CD4-positive, alpha-beta memory T cell (primary cell): ENCODE measurements around the gene TBC1D5. TPM values are rescaled to one million over a fixed set of nuclear protein-coding genes. Genes with fewer than 3 reads are reported as not detected.

Experiments used
- CTCF ChIA-PET: fragments of 350-600 bp; sonication (Branson Sonifier 250); formaldehyde crosslinking; loops from one replicate; lab custom pipeline; 2021; ENCODE audit warnings: inconsistent platforms; ENCODE audit not compliant: partially characterized antibody; lab: Charles Lee
- POLR2A ChIA-PET: fragments of 350-600 bp; sonication (Branson Sonifier 250); formaldehyde crosslinking; loops from one replicate; lab custom pipeline; 2021; ENCODE audit not compliant: partially characterized antibody; lab: Charles Lee
- DNase-seq, 5 donors: peaks; one replicate each; pipeline versions ENCODE4 v3.0.0 to v3.0.0-alpha.2; 2020 to 2022; ENCODE audit warnings: mixed read lengths in 1 of 5
- H3K27ac ChIP-seq: one replicate; pipeline ENCODE4 v1.7.0; 2013; ENCODE audit warnings: low read depth, low read length
- H3K27me3 ChIP-seq: 2 replicates; pipeline ENCODE4 v1.7.0; 2013; ENCODE audit warnings: mild to moderate bottlenecking, low read length, moderate library complexity; ENCODE audit not compliant: insufficient read depth
- H3K36me3 ChIP-seq: 2 replicates; pipeline ENCODE4 v1.7.0; 2013; ENCODE audit warnings: mild to moderate bottlenecking, low read length, moderate library complexity; ENCODE audit not compliant: insufficient read depth
- H3K4me1 ChIP-seq: 2 replicates; pipeline ENCODE4 v1.7.0; 2013; ENCODE audit warnings: mild to moderate bottlenecking, low read length, moderate library complexity; ENCODE audit not compliant: insufficient read depth
- H3K4me3 ChIP-seq, 2 donors: one replicate each; pipeline ENCODE4 v1.7.0; 2013; ENCODE audit warnings: low read length in 2 of 2, mild to moderate bottlenecking in 1 of 2
- H3K9me3 ChIP-seq, 2 donors: one replicate each; pipeline ENCODE4 v1.7.0; 2013; ENCODE audit warnings: low read length in 2 of 2, control low read depth in 1 of 2; ENCODE audit not compliant: control insufficient read depth in 1 of 2
- H3K27ac Mint-ChIP-seq, 7 donors: one replicate each; pipeline ENCODE4 v1.8.0; 2020 to 2021; ENCODE audit warnings: mixed read lengths in 7 of 7, mild to moderate bottlenecking in 6 of 7, inconsistent platforms in 3 of 7, moderate library complexity in 3 of 7
- H3K27me3 Mint-ChIP-seq, 2 donors: one replicate each; pipeline ENCODE4 v1.8.0; 2020 to 2021; ENCODE audit warnings: mixed read lengths in 2 of 2
- H3K36me3 Mint-ChIP-seq, 2 donors: one replicate each; pipeline ENCODE4 v1.8.0; 2020 to 2021; ENCODE audit warnings: mixed read lengths in 2 of 2, inconsistent platforms in 1 of 2, mild to moderate bottlenecking in 1 of 2
- H3K4me1 Mint-ChIP-seq, 4 donors: one replicate each; pipeline ENCODE4 v1.8.0; 2020 to 2021; ENCODE audit warnings: mixed read lengths in 4 of 4, mild to moderate bottlenecking in 1 of 4
- H3K4me3 Mint-ChIP-seq, 8 donors: one replicate each; pipeline ENCODE4 v1.8.0; 2020 to 2021; ENCODE audit warnings: mixed read lengths in 8 of 8, mild to moderate bottlenecking in 7 of 8, moderate library complexity in 6 of 8, inconsistent platforms in 3 of 8
- H3K9me3 Mint-ChIP-seq, 8 donors: one replicate each; pipeline ENCODE4 v1.8.0; 2020 to 2021; ENCODE audit warnings: mixed read lengths in 8 of 8, mild to moderate bottlenecking in 5 of 8, inconsistent platforms in 3 of 8, moderate library complexity in 1 of 8
- intact Hi-C: fragments of 100-400 bp; cut with micrococcal nuclease; formaldehyde crosslinking; loops from one replicate; pipeline ENCODE4 v1.15.1; 2023
- polyA plus RNA-seq, 2 donors: library from polyadenylated mRNA; unstranded; fragments of 300-500 nt; fragmentation: Illumina TruSeq; gene quantifications; one replicate each; pipeline ENCODE4 v1.2.3, GENCODE V29; 2021
- total RNA-seq, 2 experiments: library from RNA; stranded (reverse); gene quantifications; one replicate each; pipeline ENCODE4 v1.2.3, GENCODE V29; 2021

Gene TBC1D5
- total and polyA plus RNA-seq, 4 experiments from 2014 or later: 21.2 to 52.2 (median 43.3) TPM

DNA sequence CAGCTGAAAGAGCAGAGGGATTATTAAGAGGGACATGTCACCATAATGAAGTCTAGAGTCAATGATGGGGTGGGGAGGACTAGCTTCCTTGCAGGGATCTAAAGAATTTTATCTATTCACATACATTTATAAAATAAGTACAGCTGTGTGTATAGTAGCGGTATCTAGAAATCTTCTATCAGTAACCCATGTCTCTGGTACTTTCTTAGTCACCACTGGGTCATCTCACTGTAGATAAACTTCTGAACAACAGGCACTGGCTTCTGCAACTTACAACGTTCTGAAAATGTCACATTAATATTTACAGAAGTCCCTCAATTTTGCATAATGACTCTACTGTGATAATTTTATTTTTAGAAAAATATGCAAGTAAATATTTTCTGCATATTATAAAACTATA, 401.7 kb downstream of the TBC1D5 start:
- Histone ChIP-seq H3K27me3 (no peaks in the 10 kb centered on the region), H3K36me3 (no peaks in the 10 kb centered on the region), H3K27ac (no peak overlapping the region), H3K4me3 (no peak overlapping the region), H3K4me1 (no peaks in the 10 kb centered on the region), H3K9me3 (no peaks in the 10 kb centered on the region)
- no peaks in the 10 kb centered on the region for H3K9me3 Mint-ChIP-seq
- intact Hi-C loops: no loop called here
- H3K36me3 Mint-ChIP-seq: peaks cover 9 to 19% of the 10 kb centered on the region in 2 donors
- ChIA-PET POLR2A (no interaction called here), CTCF (interaction anchor here (1.8 kb wide), 1 partner anchor 16 kb away, joined by 5 read pairs; no protein-coding TSS in a partner anchor)
- no peak for DNase-seq
- H3K27ac Mint-ChIP-seq: peak overlapping the region in 1 of 7 donors; percentile 1
- peaks cover 0 to 7% (median 2%) of the 10 kb centered on the region in 4 donors for H3K4me1 Mint-ChIP-seq
- H3K27me3 Mint-ChIP-seq: no peaks in the 10 kb centered on the region
- H3K4me3 Mint-ChIP-seq: no peak overlapping the region

DNA sequence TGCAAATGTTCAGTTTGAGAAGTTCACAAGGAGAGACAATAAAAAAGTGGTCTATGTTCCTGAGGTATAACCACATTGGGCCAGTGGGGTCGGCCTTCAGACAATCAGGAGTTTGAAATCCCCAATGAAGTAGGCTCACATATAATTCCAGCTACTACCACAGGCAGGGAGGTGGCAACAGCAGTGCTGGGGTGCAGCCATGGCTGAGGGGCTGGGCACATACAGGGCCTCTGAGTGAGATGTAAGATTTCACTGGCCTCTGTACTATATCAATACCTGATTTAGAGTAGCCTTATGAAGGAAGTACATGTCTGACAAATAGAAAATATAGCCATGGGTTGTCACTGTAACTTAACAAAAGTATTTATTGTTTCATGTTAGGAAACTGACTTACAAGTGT, 402.2 kb downstream of the TBC1D5 start:
- H3K36me3 Mint-ChIP-seq: peaks cover 9 to 19% of the 10 kb centered on the region in 2 donors
- H3K4me1 ChIP-seq: no peaks in the 10 kb centered on the region
- H3K9me3 Mint-ChIP-seq: no peaks in the 10 kb centered on the region
- H3K27ac ChIP-seq: no peak overlapping the region
- no peak overlapping the region for H3K4me3 Mint-ChIP-seq
- H3K4me3 ChIP-seq: no peak overlapping the region
- DNase-seq: no peak
- no peaks in the 10 kb centered on the region for H3K36me3 ChIP-seq
- CTCF ChIA-PET: interaction anchor here (1.8 kb wide), 1 partner anchor 16 kb away, joined by 5 read pairs; no protein-coding TSS in a partner anchor
- intact Hi-C loops: no loop called here
- no peaks in the 10 kb centered on the region for H3K27me3 ChIP-seq
- POLR2A ChIA-PET: no interaction called here
- peaks cover 0 to 7% (median 2%) of the 10 kb centered on the region in 4 donors for H3K4me1 Mint-ChIP-seq
- no peaks in the 10 kb centered on the region for H3K27me3 Mint-ChIP-seq
- no peaks in the 10 kb centered on the region for H3K9me3 ChIP-seq
- peak overlapping the region in 1 of 7 donors; percentile 1 for H3K27ac Mint-ChIP-seq

DNA sequence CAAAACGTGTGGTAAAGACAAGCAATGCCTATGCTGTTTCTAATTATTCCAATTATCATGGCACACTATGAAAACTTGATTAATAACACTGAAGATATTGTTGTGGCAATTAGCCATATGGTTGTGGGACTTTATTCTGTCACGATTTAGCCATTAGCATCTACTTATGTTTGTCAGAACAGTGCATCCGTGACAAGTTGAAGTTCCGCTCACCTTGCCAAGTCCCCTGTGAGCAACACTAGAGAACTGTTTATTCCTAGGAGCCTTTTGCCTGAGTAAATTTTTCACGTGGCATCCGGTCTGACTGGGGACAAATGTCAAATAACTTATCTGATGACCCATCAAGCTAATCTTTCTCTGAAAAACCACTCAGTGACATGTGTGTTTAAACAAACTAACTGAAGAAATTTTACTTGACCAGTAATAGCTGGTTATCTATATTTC, 403.3 kb downstream of the TBC1D5 start:
- DNase-seq: no peak
- intact Hi-C loops: no loop called here
- no peaks in the 10 kb centered on the region for H3K9me3 Mint-ChIP-seq
- H3K4me1 Mint-ChIP-seq: peaks cover 0 to 7% (median 2%) of the 10 kb centered on the region in 4 donors
- ChIA-PET CTCF (interaction anchor here (1.8 kb wide), 1 partner anchor 17 kb away, joined by 5 read pairs; no protein-coding TSS in a partner anchor), POLR2A (no interaction called here)
- Histone ChIP-seq H3K4me1 (no peaks in the 10 kb centered on the region), H3K27ac (no peak overlapping the region), H3K27me3 (no peaks in the 10 kb centered on the region), H3K36me3 (no peaks in the 10 kb centered on the region), H3K4me3 (no peak overlapping the region), H3K9me3 (no peaks in the 10 kb centered on the region)
- H3K27me3 Mint-ChIP-seq: no peaks in the 10 kb centered on the region
- H3K4me3 Mint-ChIP-seq: no peak overlapping the region
- no peak overlapping the region for H3K27ac Mint-ChIP-seq
- peaks cover 9 to 19% of the 10 kb centered on the region in 2 donors for H3K36me3 Mint-ChIP-seq

DNA sequence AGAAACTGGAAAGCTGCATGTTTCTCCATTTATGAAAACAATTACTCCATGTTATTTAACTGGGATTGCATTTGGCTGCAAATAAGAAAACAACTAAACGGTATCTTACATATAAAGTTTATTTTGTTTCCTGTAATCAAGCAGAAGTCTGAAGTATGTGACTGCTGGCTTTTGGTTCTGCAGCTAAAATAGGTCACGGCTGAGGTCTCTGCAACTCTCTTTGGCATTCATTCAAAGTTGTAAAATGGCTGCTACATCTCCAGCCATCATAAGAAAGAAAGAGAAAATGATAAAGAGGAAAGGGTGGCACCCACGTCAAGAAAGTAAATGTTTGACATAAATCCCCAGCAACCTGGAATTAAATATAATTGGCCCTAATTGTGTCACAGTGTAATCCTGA, 406.1 kb downstream of the TBC1D5 start:
- peak in 3 of 5 donors; percentile 6 to 21 (median 20) for DNase-seq
- H3K36me3 Mint-ChIP-seq: peaks cover 8 to 15% of the 10 kb centered on the region in 2 donors

DNA sequence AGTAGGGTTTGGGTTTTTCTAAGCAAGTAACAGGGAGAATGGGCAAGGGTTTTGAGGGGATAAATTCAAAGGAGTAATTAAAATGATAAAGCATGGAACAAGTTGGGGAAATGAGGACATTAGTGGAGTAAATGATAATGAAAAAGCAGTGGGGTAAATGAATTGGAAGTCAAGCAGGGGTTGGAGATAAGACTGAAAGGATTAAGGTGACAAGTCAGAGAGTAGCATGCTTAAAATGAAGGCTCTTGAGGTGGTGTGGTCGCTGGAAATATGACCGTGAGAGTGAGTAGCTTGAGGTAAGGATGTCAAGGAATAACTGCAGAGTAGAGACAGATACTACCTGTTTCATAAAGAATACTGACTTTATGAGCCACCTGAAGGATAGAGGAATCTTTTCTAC, 408.5 kb downstream of the TBC1D5 start:
- intact Hi-C loops: no loop called here
- Histone ChIP-seq H3K9me3 (no peaks in the 10 kb centered on the region), H3K4me1 (no peaks in the 10 kb centered on the region), H3K27me3 (no peaks in the 10 kb centered on the region), H3K27ac (no peak overlapping the region), H3K4me3 (no peak overlapping the region), H3K36me3 (no peaks in the 10 kb centered on the region)
- peaks cover 5 to 11% of the 10 kb centered on the region in 2 donors for H3K36me3 Mint-ChIP-seq
- no peak for DNase-seq
- POLR2A ChIA-PET: no interaction called here
- CTCF ChIA-PET: no interaction called here
- H3K27me3 Mint-ChIP-seq: no peaks in the 10 kb centered on the region
- no peaks in the 10 kb centered on the region for H3K9me3 Mint-ChIP-seq
- no peak overlapping the region for H3K27ac Mint-ChIP-seq
- peaks cover 0 to 7% (median 2%) of the 10 kb centered on the region in 4 donors for H3K4me1 Mint-ChIP-seq
- H3K4me3 Mint-ChIP-seq: no peak overlapping the region

More for the DNA sequence above, 406.1 kb downstream of the TBC1D5 start:
- H3K9me3 ChIP-seq: no peaks in the 10 kb centered on the region
- POLR2A ChIA-PET: no interaction called here
- Mint-ChIP-seq H3K27me3 (no peaks in the 10 kb centered on the region), H3K9me3 (no peaks in the 10 kb centered on the region), H3K27ac (peak overlapping the region in 5 of 7 donors; percentile 48 to 88 (median 72)), H3K4me1 (peaks cover 0 to 7% (median 2%) of the 10 kb centered on the region in 4 donors), H3K4me3 (peak overlapping the region in 4 of 8 donors; percentile 9 to 64 (median 22))
- H3K27ac ChIP-seq: no peak overlapping the region
- CTCF ChIA-PET: interaction anchor here (1.1 kb wide), 1 partner anchor 505 kb away, joined by 4 read pairs; no protein-coding TSS in a partner anchor
- H3K4me1 ChIP-seq: no peaks in the 10 kb centered on the region
- H3K27me3 ChIP-seq: no peaks in the 10 kb centered on the region
- intact Hi-C loops: no loop called here
- no peaks in the 10 kb centered on the region for H3K36me3 ChIP-seq
- H3K4me3 ChIP-seq: no peak overlapping the region

DNA sequence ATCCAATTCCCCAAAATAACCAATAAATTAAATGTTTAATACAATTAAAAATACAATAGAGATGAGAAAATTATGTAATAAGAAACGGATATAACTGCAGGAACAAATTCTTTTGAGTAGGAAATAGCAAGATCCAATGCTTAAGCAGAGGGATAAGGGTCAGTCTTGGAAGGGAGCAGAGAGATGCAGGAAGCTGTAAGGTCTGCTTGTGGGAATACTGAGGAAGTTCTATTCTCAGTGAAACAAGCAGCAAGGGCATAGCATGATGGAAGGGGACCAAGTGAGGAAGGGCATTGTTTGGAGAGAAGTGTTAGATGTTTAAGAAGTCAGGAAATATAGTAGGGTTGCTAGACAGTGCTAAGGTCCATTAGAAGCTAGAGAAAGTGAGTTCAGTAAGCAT, 409.0 kb downstream of the TBC1D5 start:
- Mint-ChIP-seq H3K27ac (no peak overlapping the region), H3K9me3 (no peaks in the 10 kb centered on the region), H3K27me3 (no peaks in the 10 kb centered on the region), H3K4me3 (no peak overlapping the region), H3K36me3 (peaks cover 5 to 10% of the 10 kb centered on the region in 2 donors), H3K4me1 (peaks cover 0 to 7% (median 2%) of the 10 kb centered on the region in 4 donors)
- H3K4me1 ChIP-seq: no peaks in the 10 kb centered on the region
- H3K4me3 ChIP-seq: no peak overlapping the region
- ChIA-PET CTCF (no interaction called here), POLR2A (no interaction called here)
- H3K27me3 ChIP-seq: no peaks in the 10 kb centered on the region
- intact Hi-C loops: no loop called here
- no peak for DNase-seq
- H3K36me3 ChIP-seq: no peaks in the 10 kb centered on the region
- H3K27ac ChIP-seq: no peak overlapping the region
- H3K9me3 ChIP-seq: no peaks in the 10 kb centered on the region

DNA sequence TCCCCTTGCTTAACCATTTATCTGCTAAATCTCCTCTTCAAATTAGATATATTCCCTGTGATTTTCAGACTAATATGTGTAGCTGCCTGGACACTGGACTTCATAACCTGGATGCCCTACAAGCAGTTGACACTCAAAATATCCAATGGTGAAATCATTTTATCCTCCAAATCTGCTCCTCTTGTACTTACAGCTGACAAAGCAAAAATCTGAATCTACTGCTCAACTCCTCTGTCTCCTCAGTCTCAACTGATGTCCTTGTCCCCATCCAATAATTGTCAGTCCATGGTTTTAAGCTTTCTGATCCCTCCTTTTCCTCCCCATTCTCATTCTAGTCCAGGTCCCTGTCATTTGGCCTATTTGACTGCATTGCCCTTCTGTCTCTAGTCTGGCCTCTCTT, 411.8 kb downstream of the TBC1D5 start:
- H3K4me3 Mint-ChIP-seq: no peak overlapping the region
- no peaks in the 10 kb centered on the region for H3K9me3 Mint-ChIP-seq
- peaks cover 0 to 8% of the 10 kb centered on the region in 2 donors for H3K36me3 Mint-ChIP-seq
- DNase-seq: no peak
- H3K27ac Mint-ChIP-seq: no peak overlapping the region
- Histone ChIP-seq H3K36me3 (no peaks in the 10 kb centered on the region), H3K4me1 (no peaks in the 10 kb centered on the region), H3K27ac (no peak overlapping the region), H3K4me3 (no peak overlapping the region), H3K27me3 (no peaks in the 10 kb centered on the region), H3K9me3 (no peaks in the 10 kb centered on the region)
- ChIA-PET CTCF (no interaction called here), POLR2A (no interaction called here)
- peaks cover 0 to 4% (median under 1%) of the 10 kb centered on the region in 4 donors for H3K4me1 Mint-ChIP-seq
- no peaks in the 10 kb centered on the region for H3K27me3 Mint-ChIP-seq
- intact Hi-C loops: no loop called here
